ENCODE measurements around the gene PRUNE2.

The PRUNE2 gene

GRCh38 chr9:76571743-76572146, 334.2 kb downstream of the PRUNE2 start:
- no peak for DNase-seq (ENCODE audit: low spot score)

GRCh38 chr9:76571288-76571687, 334.6 kb downstream of the PRUNE2 start:
- DNase-seq (ENCODE audit: low spot score): no peak

- no peak for DNase-seq (ENCODE audit: low spot score)
These were observed 335.1 kb downstream of the PRUNE2 start for GRCh38 chr9:76570826-76571225.

GRCh38 chr9:76567086-76567485, 338.8 kb downstream of the PRUNE2 start:
- no peak for DNase-seq (ENCODE audit: low spot score)

GRCh38 chr9:76564297-76564696, 341.6 kb downstream of the PRUNE2 start:
- no peak for DNase-seq (ENCODE audit: low spot score)

GRCh38 chr9:76562511-76562911, 343.4 kb downstream of the PRUNE2 start:
- peak; percentile 31 for DNase-seq (ENCODE audit: low spot score)

- no peak for DNase-seq (ENCODE audit: low spot score)
These were observed 344.0 kb downstream of the PRUNE2 start for GRCh38 chr9:76561900-76562299.
